Activated T-helper 1 cell treated with anti-CD3 and anti-CD28 coated beads, Interleukin-12 subunit alpha, Interleukin-12 subunit beta, Interleukin-2, Interleukin-4 antibody, amounts not matched to agents 30 ng/mL and 10 ng/mL and 1 ng/mL, durations not matched to agents 14 hours and 24 hours and 36 hours (primary cell): ENCODE results near the gene DCLK2. TPM values are rescaled to one million over a fixed set of nuclear protein-coding genes. Genes with fewer than 3 reads are reported as not detected.
A peak's percentile ranks its signal among the peaks of the same experiment; 100 is the strongest.

Source experiments
- DNase-seq: peaks from one replicate; pipeline ENCODE4 v3.0.0; 2021; ENCODE audit warnings: low spot score
- H3K27ac Mint-ChIP-seq: one replicate; pipeline ENCODE4 v1.8.0; 2021; ENCODE audit warnings: mild to moderate bottlenecking, mixed read lengths
- H3K27me3 Mint-ChIP-seq: one replicate; pipeline ENCODE4 v1.8.0; 2022; ENCODE audit warnings: mild to moderate bottlenecking, moderate library complexity, mixed read lengths; ENCODE audit not compliant: insufficient read depth
- H3K36me3 Mint-ChIP-seq: one replicate; pipeline ENCODE4 v1.8.0; 2021; ENCODE audit warnings: low read depth, mixed read lengths
- H3K4me1 Mint-ChIP-seq: one replicate; pipeline ENCODE4 v1.8.0; 2021; ENCODE audit warnings: low read depth, mixed read lengths
- H3K4me3 Mint-ChIP-seq: one replicate; pipeline ENCODE4 v1.8.0; 2021; ENCODE audit warnings: mild to moderate bottlenecking, moderate library complexity, mixed read lengths
- H3K9me3 Mint-ChIP-seq: one replicate; pipeline ENCODE4 v1.8.0; 2021; ENCODE audit warnings: mixed read lengths
- intact Hi-C: fragments of 100-400 bp; cut with micrococcal nuclease; formaldehyde crosslinking; loops from one replicate; pipeline ENCODE4 v1.15.1; 2024
- total RNA-seq: library from RNA; stranded (reverse); gene quantifications from 2 replicates; pipeline ENCODE4 v1.2.3, GENCODE V29; 2022

DCLK2 gene
- total RNA-seq, 1 donor from 2014 or later = 0.08 TPM

GRCh38 chr4:150302553-150302952 lies 224.3 kb downstream of the DCLK2 start:
- H3K4me3 Mint-ChIP-seq = no peak overlapping the region
- peaks cover 27% of the 10 kb centered on the region for H3K4me1 Mint-ChIP-seq
- H3K27me3 Mint-ChIP-seq = no peaks in the 10 kb centered on the region
- peak; percentile 11 for DNase-seq
- peaks cover 9% of the 10 kb centered on the region for H3K9me3 Mint-ChIP-seq
- intact Hi-C loops = loop anchor here (1.0 to 5.0 kb wide), 7 partner anchors 94 to 797 kb away; partner anchors contain the start of gene RPS3A
- peak overlapping the region; percentile 80 for H3K27ac Mint-ChIP-seq
- H3K36me3 Mint-ChIP-seq = peaks cover 5% of the 10 kb centered on the region

- H3K4me1 Mint-ChIP-seq = peaks cover 31% of the 10 kb centered on the region
- peaks cover 9% of the 10 kb centered on the region for H3K9me3 Mint-ChIP-seq
- intact Hi-C loops = no loop called here
- no peak overlapping the region for H3K27ac Mint-ChIP-seq
- H3K36me3 Mint-ChIP-seq = peaks cover 5% of the 10 kb centered on the region
- H3K27me3 Mint-ChIP-seq = no peaks in the 10 kb centered on the region
- no peak for DNase-seq
- no peak overlapping the region for H3K4me3 Mint-ChIP-seq
These were observed 227.8 kb downstream of the DCLK2 start for GRCh38 chr4:150305995-150306394.

GRCh38 chr4:150306719-150307118 lies 228.5 kb downstream of the DCLK2 start:
- no peak overlapping the region for H3K27ac Mint-ChIP-seq
- H3K27me3 Mint-ChIP-seq = no peaks in the 10 kb centered on the region
- H3K4me3 Mint-ChIP-seq = no peak overlapping the region
- no peak for DNase-seq
- H3K4me1 Mint-ChIP-seq = peaks cover 24% of the 10 kb centered on the region
- intact Hi-C loops = no loop called here
- peaks cover 9% of the 10 kb centered on the region for H3K9me3 Mint-ChIP-seq
- H3K36me3 Mint-ChIP-seq = peaks cover 5% of the 10 kb centered on the region
